ENCODE results near the gene FLVCR2.
A peak's percentile ranks its signal among the peaks of the same experiment; 100 is the strongest.
"Not testable (repeated sequence)": the region's sequence is repeated elsewhere in the genome, so short reads cannot be mapped to it uniquely, and the experiment has no call there.

The FLVCR2 gene

DNA sequence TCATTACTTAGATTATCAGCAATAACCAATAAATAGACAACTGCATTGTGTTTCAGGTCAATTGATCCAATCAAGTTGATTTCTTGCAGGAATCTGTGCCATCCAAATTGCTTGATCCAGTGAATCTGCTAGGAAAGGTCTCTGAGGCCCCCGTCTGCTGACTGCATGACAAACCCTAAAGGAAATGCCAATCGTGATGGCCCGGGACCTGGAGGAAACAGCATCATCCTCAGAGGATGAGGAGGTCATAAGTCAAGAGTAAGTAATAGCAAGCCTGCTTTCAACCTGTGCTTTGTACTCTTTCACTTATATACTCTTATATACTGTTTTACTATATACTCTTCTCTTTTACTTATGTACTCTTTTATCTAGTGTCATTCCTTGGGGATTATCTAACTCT is 84.5 kb downstream of the FLVCR2 start:
- no peak for DNase-seq (ENCODE audit: low spot score)

GRCh38 chr14:75667099-75667765 is 88.8 kb downstream of the FLVCR2 start:
- DNase-seq (ENCODE audit: low spot score), result peak; percentile 61

GRCh38 chr14:75672605-75673192 is 94.3 kb downstream of the FLVCR2 start:
- no peak for DNase-seq (ENCODE audit: low spot score)

DNA sequence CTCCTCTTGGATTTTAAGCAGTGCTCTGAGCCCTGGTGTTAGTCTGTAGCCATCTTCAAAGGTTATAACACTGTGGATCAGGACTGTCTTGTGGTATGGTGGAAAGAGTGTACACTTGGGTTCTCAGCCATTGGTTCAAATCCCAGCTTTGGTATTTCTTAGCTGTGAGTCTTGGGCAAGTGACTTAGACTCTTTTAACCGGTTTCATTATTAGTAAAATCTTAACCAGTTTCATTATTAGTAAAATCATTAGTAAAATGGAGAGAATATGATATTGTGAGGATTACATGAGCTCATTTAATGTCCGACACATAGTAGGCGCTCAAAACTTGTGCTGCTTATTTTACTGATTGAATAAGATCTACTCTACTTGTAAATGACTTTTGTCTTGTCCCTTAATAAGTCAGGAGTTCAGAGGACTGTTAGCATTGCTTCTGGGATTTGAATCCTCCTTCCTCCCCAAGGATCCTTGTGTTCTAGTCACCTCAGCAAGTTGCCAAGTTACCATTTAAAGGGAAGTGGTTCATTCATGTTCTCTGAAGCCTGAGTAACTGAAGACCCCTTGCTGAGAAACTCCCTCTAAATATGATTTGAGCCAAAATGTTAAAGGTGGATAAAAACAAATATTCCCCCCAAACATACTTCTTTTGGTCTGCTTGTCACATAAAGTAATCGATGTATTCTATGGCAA is 95.1 kb downstream of the FLVCR2 start:
- DNase-seq (ENCODE audit: low spot score), result no peak

GRCh38 chr14:75675265-75675960 is 97.0 kb downstream of the FLVCR2 start:
- no peak for DNase-seq (ENCODE audit: low spot score)

DNA sequence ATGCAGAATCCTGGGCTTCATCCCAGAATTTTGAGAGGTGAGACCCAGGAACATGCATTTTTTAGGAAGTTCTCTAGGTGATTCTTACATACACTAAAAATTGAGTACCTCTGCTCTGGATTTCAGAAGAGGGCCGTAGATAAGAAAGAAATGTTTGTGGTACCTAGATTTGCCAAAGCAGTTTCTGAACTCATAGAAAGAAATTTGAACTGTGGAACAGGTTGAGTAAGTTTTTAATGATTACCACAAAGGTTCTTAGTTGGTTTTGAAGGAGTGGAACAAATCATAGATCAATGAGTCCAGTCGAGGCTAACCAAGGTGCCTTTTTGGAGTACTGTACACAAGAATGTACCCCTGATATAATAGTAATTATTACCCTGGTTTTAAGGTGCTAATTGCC is 107.5 kb downstream of the FLVCR2 start:
- DNase-seq (ENCODE audit: low spot score), result no peak

DNA sequence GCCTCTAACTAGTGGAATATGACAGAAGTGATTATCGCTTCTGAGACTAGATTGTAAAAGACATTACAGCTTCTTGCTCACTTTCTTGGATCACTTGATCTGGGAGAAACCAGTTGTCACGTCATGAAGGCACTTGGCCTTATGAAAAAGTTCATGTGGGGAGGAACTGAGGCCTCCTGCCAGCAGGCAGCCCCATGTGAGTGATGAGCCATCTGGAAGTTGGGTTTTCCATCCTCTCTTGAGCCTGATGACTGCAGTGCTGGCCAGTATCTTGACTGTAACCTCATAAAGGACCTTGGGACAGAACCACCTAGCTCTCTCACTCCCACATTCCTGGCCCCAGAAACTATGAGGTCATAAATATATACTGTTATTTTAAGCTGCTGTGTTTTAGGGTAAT is 110.6 kb downstream of the FLVCR2 start:
- DNase-seq (ENCODE audit: low spot score), result no peak

DNA sequence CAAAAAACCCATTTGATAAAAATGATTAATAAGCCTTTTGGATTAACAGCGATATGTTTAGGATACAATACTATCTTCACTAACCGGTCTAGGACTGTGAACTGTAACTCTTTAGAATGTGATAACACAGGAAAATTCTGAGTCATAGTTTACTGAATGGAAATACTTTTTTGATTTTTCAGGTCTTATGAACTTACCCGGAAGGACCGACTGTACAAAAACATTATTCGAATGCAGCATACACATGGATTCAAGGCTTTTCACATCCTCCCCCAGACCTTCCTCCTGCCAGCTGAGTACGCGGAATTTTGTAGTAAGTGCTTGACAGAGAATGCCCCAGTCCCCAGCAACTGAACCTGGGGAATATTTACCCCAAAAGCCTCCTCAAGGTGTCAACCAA is 111.6 kb downstream of the FLVCR2 start:
- DNase-seq (ENCODE audit: low spot score), result no peak

DNA sequence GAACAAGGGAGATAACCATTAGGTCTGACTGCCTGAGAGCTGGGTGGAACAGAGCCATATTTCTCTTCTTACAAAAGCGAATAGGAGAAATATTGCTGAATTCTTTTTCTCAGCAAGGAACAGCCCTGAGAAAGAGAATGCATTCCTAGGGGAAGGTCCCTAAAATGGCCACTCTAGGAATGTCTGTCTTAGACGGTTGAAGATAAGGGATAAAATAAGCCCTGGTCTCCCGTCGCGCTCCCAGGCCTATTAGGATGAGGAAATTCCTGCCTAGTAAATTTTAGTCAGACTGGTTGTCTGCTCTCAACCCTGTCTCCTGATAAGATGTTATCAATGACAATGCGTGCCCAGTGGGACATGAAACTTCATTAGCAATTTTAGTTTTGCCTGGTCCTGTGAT is 116.6 kb downstream of the FLVCR2 start:
- DNase-seq (ENCODE audit: low spot score), result not testable (repeated sequence)

GRCh38 chr14:75697386-75697785 is 119.0 kb downstream of the FLVCR2 start:
- peak; percentile 40 for DNase-seq (ENCODE audit: low spot score)
